GM06990 (cell line): Measurements from ENCODE around the gene MPHOSPH9.

Source experiments
- DNase-seq: peaks from one replicate; pipeline ENCODE4 v3.0.0-alpha.2; 2011; ENCODE audit not compliant: insufficient read length; ENCODE audit errors: extremely low read depth
- H3K27me3 ChIP-seq: replicated peaks from 2 replicates; pipeline ENCODE4 v1.6.0; 2011; ENCODE audit warnings: low read length; ENCODE audit not compliant: control insufficient read depth, insufficient read depth
- H3K36me3 ChIP-seq: 2 replicates; pipeline ENCODE4 v1.5.1; 2011; ENCODE audit warnings: low read length; ENCODE audit not compliant: control insufficient read depth, insufficient read depth
- H3K4me3 ChIP-seq: replicated peaks from 2 replicates; pipeline ENCODE4 v1.5.1; 2011; ENCODE audit warnings: low read depth, mild to moderate bottlenecking, control low read depth, low read length
- TF ChIP-seq, protein P1 (sequence below): IDR thresholded peaks from 2 replicates; pipeline ENCODE4 v1.5.1; 2011; ENCODE audit warnings: low read length, control low read depth, mild to moderate bottlenecking, inconsistent platforms; ENCODE audit not compliant: insufficient read depth, poor library complexity, severe bottlenecking

The MPHOSPH9 gene

DNA sequence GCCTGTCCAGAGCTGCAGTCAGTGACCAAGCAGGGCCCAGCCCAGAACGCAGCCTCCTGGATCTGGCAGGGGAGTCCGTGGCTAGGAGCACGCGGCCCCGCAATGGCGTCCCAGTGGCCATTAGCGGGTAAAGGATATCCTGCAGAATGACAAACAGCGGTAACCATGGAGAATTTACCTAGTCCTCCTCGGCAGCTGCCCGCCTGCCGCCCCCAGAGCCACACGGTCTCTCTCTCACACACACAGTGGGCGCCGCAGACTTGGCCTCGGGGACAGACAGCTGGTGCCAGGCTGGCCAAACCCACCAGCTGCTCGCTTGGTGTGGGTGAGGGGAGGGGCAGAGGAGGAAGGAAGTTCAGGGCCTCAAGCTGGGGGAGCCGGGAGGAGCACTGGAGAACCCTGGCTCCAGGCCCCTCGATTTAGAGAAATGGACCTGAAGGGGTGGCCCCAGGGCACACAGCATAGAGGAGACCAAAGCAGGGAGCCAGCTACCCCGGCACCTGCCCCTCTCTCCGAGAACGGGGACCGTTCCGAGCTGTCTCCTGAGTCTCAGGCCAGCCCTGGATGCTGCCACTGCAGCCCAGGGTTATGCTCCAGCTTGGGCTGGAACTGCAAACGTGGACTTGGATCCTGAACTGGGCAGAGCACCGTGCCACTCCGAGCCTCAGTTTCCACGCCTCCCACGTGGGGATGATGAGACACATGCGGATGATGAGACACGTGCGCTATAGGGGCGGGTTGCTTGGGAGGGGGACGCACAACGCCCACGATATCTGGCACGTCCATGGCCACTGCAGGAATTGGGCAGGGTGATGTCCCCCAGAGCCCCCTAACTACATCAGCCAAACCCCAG, 35.3 kb upstream of the MPHOSPH9 start:
- Histone ChIP-seq H3K27me3 (no peaks in the 10 kb centered on the region), H3K36me3 (no peaks in the 10 kb centered on the region; the same call in none of the 2 replicates), H3K4me3 (no peak overlapping the region)
- TF ChIP-seq, protein P1, sequence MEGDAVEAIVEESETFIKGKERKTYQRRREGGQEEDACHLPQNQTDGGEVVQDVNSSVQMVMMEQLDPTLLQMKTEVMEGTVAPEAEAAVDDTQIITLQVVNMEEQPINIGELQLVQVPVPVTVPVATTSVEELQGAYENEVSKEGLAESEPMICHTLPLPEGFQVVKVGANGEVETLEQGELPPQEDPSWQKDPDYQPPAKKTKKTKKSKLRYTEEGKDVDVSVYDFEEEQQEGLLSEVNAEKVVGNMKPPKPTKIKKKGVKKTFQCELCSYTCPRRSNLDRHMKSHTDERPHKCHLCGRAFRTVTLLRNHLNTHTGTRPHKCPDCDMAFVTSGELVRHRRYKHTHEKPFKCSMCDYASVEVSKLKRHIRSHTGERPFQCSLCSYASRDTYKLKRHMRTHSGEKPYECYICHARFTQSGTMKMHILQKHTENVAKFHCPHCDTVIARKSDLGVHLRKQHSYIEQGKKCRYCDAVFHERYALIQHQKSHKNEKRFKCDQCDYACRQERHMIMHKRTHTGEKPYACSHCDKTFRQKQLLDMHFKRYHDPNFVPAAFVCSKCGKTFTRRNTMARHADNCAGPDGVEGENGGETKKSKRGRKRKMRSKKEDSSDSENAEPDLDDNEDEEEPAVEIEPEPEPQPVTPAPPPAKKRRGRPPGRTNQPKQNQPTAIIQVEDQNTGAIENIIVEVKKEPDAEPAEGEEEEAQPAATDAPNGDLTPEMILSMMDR = no peak
- DNase-seq = no peak

DNA sequence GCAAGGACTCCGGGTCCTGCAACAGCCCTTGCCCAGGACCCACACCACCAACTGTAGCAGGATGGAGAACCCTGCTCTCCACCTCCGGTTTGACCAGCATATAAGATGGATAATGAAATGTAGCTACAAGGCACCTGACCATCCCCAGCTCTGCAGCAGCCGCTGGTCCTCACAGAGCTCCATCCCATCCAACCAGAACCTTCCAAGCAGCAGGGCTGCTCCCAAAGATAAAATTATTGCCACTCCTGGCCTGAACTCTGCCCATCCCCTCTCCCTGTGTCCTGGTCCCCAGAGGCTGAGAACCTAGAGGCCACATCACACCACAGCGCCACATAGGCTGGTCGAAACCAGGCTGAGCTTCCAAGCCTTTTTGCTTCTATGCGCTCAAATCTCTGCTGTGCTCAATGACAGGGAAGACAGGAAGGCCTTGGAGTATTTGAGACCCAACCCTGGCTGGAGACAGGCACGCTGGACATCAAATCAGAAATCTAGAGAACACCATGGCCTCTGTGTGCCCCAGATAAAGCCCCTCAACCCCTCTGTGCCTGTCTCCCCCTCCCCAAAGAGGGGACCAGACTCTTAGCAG, 34.5 kb upstream of the MPHOSPH9 start:
- H3K36me3 ChIP-seq = no peaks in the 10 kb centered on the region; the same call in none of the 2 replicates
- DNase-seq = no peak
- no peaks in the 10 kb centered on the region for H3K27me3 ChIP-seq
- no peak overlapping the region for H3K4me3 ChIP-seq
- TF ChIP-seq, protein P1 = no peak

DNA sequence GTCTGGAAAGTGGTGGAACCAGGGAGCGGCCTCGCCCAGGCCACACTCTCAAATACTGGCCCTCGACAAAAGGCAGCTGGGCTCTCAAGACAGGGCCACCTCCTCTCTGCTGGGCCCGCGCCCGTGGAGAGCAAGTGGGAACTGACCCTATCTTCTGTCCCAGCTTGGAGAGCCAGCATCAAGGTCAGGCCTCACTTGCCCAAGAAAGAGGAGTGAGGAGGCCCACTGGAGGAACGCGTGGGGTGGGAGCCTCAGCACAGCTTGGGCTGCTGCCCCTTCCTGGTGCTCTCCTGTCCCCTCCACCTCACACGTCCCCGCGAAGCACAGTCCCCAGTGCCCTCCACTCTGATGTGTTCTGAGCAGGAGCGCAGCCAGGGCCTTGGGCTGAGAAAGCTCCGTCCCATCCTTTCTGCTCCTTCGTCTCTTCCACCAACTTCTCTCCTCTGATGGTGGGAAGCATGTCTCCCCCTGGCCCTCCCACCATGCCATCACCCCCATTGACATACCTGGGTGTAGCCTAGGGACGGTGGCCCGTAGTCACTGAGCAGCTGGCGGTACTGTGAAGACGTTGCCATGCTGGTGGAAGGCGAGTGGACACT, 33.8 kb upstream of the MPHOSPH9 start:
- TF ChIP-seq, protein P1 = no peak
- no peaks in the 10 kb centered on the region; the same call in none of the 2 replicates for H3K36me3 ChIP-seq

DNA sequence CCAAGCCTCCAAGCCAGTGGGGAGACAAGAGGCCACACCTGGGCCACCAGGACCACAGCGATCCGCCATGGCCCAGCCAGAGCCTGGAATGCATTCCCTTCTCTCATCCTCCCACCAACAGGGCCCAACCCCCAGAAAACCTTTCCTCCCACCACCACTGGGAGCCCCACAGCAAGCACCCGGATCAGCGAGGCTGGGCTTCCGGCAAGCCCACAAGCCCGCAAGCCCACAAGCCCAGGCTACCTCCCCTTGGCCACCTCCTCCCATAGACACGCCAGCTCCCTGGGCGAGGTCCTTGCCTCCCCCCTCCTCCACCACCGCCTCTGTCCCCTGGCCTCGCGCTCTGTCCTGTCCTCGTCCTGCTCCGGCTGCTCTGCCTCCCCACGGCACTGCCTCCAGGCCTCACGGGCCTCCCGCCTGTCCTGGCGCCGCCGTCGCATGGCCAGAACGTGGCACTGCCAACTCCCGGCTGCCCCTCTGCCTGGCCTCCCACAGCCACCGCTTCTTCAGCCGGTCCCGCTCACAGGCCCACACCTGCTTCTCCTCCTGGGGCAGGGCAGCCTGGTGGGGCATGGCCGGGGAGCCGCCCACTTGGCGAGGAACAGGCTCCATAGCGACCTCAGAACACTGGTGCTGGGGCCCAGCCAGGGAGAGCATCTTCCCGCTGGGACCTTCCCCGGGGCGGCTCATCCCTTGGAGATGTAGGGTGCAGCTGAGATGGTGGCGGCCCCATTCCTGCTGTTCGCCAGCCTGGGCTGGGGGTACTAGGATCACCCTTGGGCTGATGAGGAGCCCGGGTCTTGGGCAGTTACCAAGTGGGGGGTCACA, 33.1 kb upstream of the MPHOSPH9 start:
- H3K36me3 ChIP-seq = peaks cover 3% of the 10 kb centered on the region
- TF ChIP-seq, protein P1 = no peak

More for the DNA sequence above, 33.8 kb upstream of the MPHOSPH9 start:
- no peaks in the 10 kb centered on the region for H3K27me3 ChIP-seq
- H3K4me3 ChIP-seq = no peak overlapping the region
- no peak for DNase-seq

DNA sequence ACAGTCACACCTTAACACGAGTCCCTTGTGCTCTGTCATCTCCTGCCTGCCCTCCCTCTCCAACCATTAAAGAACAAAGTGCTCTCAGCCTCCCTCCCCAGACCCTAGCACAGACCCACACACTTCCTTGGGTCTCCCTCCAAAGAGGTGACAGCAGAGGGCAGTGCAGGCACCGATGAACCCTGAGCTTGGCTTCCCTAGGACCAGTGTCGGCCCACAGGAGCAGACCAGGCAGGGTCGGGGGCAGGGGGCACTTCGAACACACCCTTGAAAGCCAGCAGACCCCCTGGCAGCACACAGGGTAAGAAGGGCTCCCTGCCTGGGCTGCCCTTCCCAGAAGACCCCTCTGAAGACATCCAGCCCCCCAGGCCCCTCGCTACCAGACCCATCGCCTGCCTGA, 31.7 kb upstream of the MPHOSPH9 start:
- Histone ChIP-seq H3K4me3 (no peak overlapping the region), H3K36me3 (peaks cover 3% of the 10 kb centered on the region), H3K27me3 (no peaks in the 10 kb centered on the region)
- DNase-seq = no peak
- TF ChIP-seq, protein P1 = peak; percentile 47

More for the DNA sequence above, 33.1 kb upstream of the MPHOSPH9 start:
- Histone ChIP-seq H3K27me3 (no peaks in the 10 kb centered on the region), H3K4me3 (no peak overlapping the region)
- DNase-seq = no peak
